ENCODE results near the gene DENND6B.

Gene DENND6B

DNA sequence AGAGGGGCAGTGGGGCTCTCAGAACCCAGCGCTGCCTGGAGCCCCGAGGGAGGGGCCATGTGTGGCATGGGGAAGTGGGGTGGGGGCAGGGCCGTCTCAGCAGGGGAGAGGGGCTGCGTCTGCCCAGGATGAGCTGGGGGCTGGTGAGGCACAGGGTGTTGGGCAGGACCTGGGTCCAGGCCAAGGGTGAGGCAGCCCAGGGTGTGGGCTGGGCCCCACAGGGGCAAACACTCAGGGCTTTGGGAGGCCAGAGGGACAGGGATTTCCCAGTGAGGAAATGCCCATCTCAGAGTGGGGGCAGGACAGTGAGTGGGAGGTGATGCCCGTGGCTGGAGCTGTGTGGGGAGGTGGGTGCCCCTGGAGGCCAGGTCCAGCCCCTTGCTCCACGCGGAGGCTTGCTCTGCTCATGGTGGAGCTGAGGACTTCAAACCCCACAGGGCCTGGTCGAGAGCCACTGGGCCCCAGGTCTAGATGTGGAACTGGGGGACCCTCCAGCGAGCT is 24.7 kb downstream of the DENND6B start:
- no peak for DNase-seq

DNA sequence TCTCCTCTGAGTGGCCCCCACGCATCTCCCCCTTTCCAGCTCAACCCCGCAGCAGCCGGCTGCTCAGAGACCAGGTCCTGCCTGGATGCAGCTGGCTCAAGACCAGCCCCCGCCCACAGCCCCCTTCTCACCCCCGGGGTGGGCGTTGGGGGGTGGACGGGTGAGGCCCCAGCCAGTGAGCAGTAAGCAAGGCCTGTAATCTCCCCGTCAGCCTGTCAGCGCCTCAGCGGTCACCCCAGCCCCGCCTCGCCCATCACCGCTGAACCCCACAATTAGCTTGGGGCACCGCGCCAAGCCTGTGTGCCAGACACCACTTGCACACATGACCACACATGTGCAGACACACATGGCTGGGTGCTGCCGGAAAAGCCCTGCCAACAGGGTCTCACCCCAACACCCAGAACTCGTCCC is 25.2 kb downstream of the DENND6B start:
- DNase-seq, result no peak

DNA sequence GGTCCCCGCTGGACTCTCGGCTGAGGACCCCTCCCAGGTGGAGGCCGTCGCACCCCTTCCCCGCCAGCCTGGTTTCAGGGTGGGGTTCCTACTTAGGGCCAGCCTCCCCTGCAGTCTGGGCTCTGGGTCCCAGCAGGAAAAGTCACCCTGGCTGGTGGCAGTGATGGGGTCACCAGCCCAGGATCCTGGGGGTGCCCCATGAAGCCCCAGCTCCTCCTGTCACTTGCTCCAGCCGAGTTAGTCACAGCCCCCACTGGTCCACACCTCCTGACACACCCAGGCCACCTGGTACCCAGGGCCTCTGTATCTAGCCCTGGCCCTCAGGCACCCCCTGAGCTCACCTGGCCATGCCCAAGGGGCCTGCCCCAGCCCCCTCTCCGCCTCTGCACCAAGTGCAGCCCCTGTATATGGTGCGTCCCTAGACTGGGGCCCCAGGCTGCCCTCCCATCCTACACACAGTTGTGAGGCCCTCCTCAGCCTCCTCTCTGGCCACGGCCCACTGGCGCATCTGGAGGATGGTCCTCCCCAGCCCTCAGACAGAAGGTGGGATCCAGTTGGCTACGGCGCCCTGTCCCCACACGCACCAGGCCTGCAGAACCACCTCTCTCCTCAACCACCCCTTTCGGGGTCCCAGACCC is 26.1 kb downstream of the DENND6B start:
- no peak for DNase-seq

DNA sequence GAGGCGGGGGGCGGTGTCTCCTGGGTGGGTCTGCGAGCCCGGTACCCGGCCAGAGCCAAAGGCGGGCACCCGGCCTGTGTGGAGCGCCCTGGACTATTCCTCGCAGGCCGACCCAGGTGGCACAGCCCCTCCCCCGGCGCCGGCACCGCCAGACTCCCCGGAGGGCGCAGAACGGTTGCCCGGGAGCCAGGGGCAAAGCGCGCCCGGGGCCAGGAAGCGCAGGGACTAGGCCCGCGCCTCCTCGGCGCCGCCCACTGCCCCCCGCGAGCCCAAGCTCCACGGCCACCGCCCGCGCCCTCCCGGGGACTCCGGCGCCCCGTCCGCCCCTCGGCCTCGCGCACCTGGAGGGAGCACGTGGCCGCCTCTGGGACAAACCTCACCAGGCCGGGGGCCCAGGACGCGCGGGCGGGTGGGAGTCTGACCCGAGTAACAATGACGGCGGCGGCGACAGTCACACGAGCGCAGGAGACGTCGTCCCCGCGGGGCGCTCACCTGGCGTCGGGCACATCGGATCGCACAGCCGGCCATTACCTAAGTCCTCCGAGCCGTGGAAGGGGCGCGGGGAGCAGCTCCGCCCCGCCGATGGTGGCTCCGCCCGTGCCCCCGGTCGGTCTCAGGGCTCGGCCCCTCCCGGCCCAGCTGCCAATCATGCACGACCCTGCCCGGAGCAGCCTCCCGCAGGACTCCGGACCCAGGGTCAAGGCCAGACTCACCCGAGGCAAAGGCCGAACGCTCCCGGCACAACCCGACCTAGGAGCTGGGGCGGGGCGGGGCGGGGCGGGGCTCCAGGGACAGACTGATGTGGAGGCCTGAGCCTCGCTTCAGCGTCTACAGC is 26.8 kb downstream of the DENND6B start:
- no peak for DNase-seq

DNA sequence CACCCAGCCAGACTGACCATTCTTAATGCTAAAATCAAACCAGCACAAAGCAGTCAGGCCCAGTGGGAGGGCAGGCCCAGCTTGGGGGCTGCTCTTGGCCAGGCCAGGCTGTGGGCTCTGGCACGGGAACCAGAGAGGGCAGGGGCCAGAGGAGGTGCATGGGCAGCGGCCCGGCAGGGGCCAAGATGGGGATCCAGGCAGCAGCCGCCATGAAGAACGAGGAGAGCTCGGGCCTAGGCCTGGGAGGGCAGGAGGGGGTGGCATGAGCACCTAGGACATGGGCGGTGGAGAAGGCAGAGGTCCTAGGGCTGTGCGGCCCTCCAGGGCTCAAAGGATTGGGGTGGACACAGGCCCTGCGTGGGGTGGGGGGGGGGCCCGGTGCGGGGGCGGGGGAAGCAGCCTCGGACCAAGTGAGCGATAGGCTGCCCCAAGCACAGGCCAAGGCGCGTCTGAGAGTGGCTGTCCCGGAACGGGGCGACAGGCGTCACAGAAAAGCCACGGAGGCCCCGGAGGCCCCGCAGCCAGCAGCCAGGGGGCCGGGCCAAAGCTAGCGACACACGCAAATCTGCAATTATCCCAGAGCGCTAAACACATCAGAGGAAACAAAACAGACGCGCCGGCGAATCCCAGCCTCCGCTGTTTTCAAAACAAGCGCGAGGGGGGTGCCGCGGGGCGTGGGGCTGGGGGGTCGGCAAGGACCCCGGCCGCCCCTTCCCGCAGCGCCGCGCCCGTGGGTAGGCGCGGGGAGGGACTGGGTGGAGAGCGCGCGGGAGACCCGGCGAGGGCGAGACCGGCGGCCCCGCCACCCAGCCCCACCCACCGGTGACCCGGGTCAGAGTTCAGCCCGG is 27.7 kb downstream of the DENND6B start:
- DNase-seq, result no peak

DNA sequence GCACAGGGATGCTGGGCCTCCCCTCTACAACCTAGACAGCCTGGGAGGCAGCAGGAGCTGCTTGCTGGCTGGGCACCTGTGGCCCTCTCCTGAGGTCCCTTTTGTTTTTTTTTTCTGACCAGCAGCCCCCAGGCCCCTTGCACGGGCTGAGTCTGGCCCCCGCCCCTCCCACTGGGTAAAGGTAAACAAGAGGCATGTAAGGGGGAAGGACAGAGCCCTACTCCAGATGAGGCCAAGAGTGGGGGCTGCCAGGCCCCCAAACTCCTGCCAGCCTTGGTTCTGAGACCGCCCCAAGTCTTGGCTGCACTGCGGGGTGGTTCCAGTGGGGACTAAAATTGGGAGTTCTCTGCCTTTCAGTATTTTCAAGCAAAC is 28.6 kb downstream of the DENND6B start:
- DNase-seq, result no peak

DNA sequence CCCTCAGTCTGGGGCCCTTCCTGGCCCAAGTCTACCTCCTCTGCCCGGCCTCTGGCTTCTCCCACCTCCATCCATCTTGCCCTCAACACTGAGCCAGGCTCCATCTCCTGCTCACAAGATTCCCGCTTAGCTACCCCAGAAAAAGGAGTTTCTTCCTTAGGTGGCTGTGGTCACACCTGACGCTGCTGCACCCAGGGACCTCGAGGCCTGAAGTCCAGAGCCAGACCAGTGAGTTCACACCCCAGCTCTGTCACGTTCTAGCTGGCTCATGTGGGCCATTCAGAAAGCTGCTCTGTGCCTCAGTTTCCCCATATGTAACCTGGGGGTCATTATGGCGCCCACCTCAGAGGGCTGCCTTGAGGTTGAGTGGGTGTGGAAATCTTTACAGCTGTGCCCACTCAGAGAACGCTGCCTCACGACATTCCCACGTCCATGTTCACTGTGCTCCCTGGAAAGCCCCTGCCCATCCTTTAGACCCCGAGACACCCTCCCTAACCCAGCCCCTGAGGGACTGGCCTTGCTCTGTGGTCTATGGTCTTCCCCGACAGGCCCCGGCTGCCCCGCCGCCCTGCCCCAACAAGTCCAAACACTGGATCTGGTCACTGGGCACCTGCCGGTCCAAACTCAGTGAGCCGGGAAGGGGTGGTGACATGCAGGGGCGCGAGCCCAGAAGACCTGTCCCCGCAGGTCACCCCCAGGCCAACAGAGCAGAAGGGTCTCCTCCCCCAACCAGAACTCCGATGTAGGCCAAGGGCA is 29.1 kb downstream of the DENND6B start:
- no peak for DNase-seq

DNA sequence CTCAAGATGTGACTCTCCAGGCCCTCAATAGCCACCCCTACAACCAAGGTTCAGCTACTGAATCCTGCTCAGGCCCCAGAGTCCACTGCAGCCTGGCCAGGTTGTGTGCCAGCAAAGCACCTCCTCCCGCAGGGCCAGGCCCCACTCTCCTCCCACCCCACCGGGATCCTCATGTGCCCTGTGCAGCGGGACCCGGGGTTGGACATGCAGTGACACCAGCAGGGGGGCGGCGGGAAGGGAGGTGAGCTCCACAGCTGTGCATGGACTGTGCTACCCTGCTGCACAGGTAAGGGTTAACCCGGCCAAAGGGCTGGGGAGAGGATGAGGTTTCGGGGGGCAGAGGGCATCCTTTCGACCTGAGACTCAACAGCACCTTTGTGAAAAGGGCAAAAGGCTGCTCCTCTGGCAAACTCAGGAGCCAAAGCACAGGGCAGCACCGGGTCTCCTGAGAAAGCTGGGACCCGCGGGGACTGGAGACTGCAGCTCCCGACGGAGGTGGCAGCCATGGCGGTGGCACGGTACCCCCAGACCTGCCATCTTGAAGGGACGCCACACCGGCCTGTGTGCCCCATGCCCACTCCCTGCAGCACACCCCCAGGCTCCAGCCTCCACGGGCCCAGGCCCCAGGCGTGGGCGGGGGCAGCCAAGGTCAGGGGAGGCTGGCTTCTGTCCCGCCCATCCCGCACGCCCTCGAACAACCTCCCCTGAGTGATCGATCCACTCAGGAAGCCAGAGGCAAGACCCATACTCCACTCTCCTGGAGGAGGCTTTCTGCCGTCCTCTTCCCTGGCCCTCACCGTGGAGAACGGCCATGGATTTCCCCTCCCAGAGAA is 29.9 kb downstream of the DENND6B start:
- no peak for DNase-seq

DNA sequence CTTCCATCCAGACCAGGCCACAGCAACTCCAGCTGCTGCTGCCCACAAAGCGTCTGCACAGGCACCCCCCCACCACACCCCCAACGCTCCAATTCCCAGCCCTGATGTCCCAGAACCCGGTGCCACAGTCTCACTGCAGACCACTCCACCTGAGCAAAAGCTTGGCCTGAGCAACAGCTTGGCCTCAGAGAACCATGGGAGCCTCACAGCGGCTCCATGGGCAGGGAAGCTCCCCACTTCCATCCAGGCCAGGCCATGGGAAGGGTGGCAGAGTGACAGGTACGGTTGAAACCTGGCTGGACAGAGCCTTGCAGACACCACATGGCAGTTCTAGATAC is 32.5 kb downstream of the DENND6B start:
- DNase-seq, result no peak

DNA sequence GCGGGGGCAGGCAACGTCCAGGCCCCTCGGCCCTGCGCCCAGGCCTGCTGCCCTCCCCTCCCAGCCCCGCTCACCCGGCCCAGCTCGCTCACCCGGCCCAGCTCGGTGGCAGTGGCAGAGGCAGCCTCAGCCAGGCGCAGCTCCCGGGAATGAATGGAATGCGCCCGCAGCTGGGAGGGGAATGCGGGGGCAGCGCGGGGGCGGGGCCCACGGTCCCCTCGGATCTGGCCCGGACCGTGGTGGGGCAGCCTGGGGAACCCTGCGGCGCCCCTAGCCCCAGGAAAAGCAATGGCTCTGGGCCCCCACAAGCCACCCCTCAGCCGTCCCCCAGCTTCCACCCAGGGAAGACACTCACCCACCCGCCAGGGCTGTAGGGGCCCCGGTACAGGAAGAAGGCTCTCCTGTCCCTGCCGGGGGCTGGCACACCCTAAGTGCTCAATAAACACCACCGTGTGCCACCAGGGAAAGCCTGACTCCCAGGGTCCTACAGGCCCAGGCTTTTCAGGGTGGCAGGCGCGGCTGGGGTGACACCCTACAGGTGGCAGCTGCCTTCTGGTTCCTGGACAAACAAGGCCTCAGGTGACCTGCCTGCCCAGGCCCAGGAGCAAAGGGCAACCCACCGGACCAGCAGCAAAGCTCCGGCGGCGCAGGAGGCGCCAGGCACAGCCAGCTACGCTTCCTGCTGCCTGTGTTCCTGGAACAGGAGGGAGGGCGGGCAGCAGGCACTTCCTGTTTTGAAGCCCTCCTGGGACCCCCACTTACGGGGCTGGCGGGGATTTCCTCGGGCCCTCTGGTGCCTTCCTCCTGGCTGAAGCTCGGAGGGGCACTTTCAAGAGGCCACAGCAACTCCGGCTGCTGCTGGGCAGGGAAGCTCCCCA is 33.1 kb downstream of the DENND6B start:
- DNase-seq, result no peak

DNA sequence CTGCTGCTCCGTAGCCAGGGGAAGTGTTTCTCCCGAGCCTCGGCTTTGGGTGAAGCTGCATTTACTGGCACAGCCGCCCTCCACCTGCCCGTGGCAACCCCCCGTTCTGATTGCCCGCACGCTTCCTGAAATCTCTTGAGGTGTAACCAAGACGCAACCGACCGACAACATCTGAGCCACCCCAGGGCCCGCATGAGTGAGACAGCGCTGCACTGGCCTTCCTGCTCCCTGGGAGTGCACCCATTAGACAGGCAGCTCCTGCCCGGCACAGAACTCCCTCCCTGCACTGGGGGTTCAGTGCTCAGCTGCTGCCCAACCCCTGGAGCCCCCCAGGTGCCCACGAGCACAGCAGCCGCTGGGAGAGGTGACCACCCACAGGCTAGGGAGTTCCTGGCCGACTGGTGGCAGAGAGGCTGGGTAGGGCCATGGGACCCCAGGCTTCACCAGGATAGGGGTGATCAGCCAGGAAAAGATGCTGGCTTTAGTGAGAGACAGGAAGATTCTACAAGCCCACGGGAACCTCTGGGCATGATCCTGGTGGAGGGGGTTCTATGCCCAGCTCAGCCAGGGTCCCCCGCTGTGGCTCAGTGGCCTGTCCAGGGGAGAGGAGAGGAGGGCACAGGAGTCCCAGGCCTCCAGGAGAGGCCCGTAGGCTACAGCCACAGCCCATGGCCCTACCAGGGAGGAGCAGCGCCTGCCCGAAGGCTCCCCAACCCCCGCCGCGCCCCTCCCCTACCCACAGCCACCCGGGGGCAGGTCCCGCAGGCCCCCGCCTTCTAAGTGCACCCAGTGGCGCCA is 34.0 kb downstream of the DENND6B start:
- DNase-seq, result no peak

DNA sequence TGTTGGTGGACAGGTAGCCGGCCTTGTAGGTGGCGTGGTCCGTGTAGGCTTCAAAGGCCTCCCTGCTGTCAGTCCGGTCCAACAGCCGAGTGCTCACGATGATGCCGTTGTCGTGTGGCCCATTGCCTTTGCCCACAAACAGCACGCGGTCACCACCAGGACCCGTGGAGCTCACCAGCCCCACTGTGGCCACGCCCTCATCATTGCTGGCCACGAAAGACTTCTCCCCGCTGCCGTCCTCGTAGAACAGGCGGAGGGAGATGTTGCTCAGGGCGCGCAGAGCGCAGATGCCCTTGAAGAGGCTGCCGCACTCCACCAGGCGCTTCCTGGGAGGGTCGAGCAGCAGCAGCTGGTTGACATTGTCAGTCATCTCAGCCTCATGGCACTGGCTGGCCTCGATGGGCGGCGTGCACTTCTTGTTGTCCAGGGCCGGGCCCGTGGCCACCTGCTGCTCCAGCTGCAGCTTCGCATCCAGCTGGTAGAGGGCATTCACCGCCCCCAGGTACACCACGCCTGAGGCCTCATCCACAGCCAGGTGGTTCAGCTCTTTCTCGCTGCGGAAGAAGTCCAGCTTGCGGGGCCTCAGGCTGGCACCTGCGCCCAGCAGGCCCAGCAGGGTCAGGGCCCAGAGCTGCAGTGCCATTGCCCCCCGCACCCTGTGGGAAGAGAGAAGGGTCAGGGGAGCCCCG is 36.7 kb downstream of the DENND6B start:
- no peak for DNase-seq

DNA sequence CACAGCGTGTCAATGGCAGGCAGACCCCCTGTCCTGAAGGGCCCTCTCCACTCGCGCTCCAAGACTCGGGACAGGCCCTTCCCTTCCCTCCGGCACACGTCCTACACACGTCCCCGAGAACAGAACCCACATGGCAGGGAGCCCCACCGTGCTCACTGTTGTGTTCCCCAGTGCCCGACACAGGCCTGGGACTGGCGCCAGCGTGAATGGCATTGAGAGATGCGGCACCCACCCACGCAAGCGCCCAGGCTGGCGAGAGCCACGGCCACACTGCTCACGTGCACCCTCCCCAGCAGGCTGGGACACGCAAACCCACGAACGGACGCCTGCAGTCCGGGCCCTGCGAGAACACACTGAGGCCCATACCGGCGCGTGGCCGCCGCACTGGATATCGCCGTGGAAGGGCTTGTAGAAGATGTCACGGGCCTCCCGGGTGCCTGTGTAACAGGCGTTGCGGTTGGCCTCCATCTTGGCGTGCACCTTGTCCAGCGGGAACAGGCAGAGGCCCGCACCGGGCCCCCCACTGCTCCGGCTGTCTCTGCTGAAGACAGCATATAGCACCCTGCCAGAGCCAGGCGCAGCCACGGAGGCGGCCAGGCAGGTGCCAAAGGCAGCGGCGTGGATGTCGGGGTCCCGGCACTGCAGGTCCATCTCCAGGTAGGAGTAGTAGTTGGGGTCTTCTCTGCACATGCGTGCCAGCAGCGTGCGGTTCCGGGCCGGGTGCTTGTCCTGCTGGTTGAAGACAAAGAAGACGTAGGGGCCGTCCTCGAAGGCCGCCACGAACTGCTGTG is 37.5 kb downstream of the DENND6B start:
- DNase-seq, result no peak

DNA sequence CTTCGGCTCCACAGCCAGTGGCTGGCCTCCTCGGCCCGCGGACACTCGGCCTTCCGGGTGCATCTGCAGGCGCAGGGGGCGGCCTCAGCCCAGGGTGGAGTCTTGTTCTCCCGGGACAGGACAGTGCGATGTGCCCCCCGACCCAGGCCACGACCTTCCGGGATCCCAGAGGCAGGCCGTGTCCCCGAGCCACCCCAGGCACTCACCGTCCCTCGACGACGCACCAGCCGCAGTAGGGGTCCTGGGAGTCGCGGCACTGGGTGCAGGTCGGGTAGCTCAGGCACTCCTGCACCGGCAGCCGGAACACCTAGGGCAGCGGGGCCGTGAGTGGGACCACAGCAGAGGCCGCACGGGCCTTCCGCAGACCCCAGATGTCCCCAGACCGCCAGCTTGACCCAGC is 39.1 kb downstream of the DENND6B start:
- no peak for DNase-seq

DNA sequence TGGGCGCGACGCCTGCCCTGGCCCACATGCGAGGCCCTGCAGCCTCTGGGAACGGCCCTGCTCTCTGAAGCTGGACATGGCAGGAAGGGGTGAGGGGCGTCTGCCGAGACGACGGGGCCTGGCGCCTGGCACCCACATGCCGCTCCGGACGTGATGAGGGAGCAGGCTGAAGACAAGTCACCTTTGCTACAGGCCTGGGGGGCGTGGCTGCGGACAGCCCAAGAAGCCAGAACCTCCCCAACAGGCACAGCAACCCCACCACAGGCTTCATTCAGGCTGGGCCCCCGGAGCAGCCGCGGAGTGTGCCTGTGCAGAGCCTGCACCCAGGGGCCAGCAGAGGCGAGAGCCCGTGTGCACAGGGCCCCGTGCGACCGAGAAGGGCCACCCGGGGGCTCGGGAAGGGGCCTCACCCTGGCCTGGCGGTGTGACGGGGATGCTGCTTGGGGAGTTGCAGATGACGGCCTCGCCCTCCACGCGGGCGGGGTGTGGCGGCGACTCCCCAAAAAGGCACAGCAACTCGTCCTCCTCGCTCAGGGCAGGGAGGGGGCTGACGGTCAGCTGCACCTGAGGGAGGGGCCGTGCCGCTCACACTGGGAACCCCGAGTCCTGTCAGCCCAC is 40.0 kb downstream of the DENND6B start:
- DNase-seq, result no peak

DNA sequence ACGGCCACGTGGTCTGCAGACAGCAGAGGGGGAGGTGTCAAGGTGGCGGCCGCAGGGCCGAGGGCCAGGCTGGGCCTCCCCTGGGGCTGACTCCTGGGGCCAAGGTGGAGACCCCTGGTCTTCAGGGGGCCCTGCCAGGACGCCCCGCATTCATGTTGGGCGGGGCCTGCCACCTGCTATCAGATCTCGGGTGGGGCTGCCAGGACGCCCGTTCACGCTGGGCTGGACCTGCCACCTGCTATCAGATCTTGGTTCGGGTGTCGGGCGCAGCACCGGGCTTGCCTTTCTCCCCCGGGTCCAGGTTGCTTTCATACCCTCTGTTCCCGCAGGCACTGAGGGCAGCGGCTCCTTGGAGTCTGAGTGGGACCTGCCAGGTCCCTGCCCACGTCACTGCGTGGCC is 40.5 kb downstream of the DENND6B start:
- DNase-seq, result no peak

DNA sequence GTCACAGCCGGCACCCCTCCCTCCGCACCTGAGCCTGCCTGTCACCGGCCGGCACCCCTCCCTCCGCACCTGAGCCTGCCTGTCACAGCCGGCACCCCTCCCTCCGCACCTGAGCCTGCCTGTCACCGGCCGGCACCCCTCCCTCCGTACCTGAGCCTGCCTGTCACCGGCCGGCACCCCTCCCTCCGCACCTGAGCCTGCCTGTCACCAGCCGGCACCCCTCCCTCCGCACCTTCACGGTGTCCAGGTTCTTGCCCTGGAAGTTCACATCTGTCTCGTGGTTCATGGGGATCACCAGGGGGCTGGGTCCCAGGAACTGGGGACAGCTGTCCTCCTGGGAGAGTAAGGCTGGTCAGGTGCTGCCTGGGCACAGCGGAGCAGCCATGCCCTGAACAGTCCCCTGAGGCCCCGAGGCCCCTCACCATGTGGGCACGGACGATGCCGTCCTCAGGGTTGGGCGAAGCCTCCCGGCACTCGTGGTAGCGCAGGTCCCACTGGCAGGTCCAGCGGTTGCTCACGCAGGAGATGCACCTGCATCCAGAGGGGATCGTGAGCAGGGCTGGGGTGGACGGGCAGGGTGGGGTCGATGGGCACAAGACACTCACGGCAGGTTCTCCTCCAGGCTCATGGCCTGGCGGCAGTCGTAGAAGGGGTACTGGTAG is 41.1 kb downstream of the DENND6B start:
- no peak for DNase-seq

DNA sequence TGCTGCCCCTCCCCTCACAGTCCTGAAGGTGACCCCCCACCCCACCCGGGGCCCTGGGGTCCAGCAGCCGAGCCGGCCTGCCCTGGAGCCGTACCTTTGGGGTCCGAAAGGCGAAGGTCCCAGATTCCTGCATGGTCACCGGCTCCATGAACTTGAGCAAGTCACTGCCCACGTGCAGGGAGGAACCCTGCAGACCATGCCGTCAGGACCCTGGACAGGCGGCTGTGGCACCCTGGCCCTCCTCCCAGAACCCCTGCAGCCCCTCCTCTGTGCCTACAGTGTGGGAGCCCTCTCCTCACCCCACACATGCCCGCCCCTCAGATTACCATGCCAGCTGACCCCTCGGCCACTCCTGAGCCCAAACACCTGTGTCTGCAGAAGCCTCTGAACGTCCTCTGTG is 42.3 kb downstream of the DENND6B start:
- DNase-seq, result no peak
